SIG-M5 treated with dmso at 0.1 percent for 504 hours (cell line): Measurements from ENCODE around the gene THOC1.

Experiments used
- DNase-seq: peaks from one replicate; lab custom pipeline; 2025; ENCODE audit not compliant: unreplicated experiment; lab: John Stamatoyannopoulos, UW

Gene THOC1

DNA sequence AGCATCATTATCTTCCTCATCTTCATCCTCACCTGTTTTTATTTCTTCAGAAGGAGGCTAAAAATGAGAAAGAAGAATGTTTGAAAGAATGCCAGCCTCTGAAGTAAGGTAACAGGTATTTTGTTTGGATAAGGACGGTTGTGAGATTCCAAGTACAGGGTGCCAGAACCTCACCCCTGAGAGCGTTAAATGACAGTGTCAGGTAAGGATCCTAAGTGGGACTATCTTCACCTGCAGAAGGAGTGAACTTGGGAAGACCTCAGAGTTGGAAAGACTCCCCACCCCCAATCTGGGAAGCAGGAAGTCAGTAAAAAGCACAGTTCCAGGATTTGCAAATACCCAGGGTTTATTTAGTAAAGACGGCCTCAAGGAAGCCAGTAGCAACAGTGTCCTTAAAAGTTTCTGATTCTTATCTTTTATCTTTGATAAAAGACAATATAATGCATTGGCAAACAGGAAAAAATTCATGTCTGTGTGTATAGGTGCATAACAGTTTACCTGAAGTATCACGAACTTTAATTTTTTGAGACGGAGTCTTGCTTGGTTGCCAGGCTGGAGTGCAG lies 52.3 kb downstream of the THOC1 start:
- DNase-seq = no peak

DNA sequence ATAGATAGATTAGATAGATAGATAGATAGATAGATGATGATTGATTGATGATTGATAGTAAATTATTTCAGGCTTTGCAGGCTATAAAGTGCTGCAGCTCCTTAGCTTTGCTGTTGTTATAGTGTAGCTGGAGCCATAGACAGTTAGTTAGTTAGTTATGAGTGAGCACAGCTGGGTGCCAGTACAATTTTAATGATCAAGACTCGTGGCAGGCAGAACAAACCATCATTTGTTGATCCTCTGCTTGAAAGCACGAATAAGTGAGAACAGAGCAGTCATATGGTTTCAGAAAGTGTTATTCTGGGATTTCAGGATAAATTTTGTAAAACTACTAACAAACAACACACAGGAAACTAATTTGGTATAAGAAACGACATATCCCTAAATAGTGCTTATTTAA lies 53.9 kb downstream of the THOC1 start:
- DNase-seq = no peak

DNA sequence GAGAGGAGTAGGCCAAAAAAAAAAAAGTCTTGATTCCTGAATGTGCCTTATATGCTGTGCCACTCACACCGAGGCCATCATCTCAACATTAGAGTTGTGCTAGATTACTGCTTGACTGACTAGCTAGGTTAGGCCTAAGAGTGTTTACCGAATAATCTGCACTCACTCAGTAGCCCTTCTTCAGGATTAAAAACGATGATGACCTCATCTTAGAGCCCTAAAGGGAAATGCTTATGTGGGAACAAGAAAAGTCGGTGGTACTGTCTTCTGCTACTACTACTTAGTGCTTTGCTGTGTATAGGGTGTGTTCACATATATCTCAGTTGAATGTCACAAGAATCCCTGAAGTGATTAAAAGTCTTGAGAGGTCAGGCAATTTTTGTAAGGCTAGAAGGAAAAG lies 54.3 kb downstream of the THOC1 start:
- no peak for DNase-seq

DNA sequence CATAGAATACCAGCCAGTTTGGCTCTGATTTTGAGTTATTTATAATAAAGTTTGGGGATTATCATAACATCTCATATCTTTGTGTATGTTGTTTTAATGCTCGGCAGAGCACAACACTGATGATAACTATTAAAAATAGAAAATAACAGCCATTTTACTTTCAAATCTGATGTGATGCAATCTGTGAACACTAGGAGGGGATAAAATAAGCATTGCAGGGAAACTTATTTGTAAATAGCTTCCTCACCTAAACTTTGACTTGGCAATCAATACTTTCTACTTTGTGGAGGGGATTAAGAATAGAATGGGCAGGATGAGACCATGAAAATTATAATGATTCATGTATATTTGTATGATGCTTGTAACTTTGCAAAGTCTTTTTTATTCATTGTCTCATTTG lies 55.1 kb downstream of the THOC1 start:
- DNase-seq = no peak

DNA sequence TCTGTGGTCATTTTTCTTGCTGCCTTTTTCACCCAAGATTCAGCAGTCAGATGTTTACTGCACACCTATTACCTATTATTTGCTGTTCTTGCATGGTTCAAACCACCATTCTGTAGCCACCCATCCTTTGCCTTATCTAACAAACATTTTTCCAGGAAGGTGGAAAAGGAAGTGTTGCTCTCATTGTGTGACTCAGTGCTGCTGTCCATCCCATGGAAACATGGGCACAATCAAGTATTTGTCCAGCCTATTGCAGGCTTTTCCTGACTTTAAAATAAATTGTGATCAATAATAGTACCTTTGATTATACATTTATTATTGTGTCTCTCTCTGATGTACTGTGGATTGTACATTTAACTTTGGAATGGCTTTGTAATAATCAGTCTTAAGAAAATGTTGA lies 56.3 kb downstream of the THOC1 start:
- no peak for DNase-seq

DNA sequence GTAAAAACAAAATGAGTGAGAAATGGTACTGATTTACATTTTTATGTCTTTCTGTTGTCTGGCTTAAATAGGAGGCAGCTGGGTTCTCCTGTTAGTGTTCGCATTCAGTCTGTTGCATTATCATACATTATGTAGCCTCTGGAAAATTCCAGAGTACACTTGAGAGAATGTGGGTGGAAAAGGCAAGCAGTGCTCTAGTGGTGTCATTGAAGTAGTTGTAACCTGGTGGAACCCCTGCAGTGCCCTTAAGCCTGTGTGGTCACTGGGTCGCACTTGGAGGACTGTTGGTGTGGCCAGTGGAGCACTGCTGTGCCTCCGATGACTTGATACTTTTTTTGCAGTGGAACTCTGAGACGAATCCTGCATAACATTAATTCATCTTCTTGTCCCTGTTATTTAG lies 57.1 kb downstream of the THOC1 start:
- DNase-seq = no peak

DNA sequence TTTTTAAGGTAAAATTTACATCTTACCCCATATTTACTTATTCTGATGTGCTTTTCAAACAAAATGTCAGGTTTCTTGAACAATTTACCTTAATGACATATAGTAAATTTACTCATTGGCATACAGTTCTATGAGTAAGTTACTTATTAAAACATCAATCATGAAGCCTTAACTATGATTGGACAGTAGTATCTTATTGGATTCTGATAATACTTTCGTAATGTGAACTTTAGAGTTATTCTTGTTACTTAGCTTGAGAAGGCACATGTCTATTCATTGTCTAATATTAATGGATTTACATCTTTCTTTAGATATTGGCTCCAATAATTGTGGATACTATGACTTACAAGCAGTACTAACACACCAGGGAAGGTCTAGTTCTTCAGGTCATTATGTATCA lies 57.8 kb downstream of the THOC1 start:
- DNase-seq = no peak

DNA sequence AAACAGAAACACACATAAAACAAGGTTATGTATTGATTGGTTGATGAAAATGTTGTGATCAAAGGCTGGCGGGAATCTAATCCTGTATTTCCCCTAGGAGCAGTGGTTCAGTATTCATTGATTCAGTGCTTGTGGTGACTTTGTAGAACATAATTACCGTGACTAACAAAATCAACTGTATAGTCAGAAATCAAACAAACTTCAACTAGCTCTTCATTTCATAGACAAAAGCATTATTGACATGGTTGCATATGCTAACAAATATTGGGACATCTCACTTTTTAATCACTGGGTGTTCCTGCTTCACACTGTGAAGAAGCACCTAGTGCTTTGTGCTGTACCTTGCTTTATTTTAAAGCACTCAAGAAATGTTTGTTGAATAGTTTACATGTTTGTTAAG lies 68.1 kb downstream of the THOC1 start:
- no peak for DNase-seq

DNA sequence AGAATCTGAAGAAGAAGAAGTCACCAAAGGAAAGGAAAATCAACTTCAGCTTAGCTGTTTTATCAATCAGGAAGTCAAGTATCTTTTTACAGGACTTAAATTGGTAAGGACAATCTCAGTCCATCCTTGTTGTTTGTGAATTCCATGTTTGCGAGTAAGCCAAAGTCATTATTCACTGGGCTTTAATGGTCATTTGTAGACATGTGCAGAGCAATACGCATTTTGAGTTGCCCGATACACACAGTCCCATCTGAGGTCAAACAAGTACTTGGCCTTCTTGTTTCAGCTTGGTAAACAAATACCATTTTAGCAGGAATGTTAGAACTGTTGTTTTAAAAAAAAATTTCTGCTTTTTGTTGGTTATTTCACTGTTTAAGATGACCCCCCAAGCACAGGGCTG lies 68.6 kb downstream of the THOC1 start:
- no peak for DNase-seq

DNA sequence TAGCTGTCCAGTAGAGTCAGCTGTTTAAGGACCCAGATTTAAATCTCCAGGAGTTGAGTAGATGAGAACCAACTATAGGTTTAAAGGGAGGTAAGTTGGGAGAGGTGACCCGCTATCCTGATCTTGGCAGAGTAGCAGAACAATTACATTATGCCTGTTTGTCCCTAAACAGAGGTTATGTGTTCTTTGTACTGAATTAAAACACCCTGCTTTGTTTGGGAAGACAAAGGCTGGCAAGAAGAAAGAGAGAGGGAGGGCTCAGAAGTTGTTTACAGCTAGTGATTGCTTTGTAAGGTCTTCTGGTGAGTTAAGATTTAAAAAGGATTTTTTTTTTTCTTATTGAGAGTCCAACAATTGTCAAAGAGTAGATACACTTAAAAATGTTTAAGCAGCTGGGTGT lies 72.2 kb downstream of the THOC1 start:
- no peak for DNase-seq

DNA sequence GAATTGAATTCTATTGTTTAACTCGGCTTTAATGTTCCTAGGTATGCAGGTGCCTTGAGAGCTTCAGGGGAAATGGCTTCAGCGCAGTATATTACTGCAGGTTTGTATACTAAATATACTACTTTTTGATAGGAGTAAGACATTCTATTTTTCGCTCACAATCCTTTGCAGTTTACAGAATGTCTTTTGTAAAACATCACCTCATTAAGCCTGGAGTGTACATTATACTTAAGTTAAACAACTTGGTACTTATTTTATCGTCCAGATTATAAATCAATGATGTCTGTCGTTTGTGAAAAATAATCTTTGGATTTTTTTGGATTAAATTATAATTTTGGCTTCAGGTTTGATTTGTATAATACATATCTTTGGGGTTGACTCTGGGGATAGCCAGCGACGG lies 75.0 kb downstream of the THOC1 start:
- DNase-seq = no peak

DNA sequence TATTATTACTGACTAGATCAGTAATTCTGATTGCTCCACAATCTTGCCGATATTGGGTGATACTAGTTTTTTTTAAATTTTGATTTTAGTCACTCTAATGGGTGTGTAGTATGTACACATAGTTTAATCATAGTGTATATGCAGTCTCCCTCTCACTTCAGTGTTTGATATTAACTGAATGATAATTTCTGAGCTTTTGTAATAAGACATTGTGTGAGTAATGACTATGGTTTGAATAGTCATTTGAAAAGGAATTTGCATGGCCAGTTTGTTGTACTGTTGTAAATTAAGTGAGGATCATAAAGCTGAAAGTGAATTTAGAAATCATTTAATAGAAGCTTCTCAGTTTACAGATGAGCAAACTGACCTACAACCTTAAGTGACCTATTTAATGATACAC lies 76.1 kb downstream of the THOC1 start:
- DNase-seq = no peak

DNA sequence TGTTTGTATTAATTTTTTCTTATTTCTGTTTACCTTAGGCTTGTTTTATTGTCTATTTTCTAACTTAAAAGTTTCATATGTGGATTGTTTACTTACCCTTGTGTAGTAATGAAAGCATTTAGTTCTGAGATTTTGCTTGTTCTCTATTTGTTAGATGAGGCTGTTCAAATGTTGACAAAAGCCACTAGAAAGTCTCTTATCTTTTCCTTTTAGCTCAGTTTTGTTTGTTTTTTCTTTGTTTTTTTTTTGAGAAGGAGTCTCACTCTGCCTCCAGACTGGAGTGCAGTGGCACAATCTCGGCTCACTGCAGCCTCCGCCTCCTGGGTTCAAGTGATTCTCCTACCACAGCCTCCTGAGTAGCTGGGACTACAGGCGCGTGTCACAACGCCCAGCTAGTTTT lies 78.6 kb downstream of the THOC1 start:
- DNase-seq = no peak

DNA sequence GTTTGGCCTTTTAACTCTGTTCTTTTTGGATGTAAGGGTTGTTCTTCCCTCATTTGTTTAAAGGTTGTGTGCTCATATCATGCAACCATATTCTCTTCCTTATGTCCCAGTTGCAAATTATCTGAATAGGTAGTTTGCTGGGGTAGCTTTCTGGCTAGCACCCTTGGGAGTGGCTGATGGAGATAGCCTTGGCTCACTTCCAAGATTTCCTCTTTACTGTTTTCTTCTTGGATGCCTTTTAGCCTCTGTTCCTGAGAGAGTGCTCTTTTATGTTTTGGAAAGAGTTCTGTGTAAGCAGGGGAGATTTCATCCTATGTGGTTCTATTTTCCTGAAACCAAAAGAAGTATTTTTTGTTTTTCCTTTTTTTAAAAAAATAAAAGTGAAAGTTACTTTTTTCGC lies 84.1 kb downstream of the THOC1 start:
- no peak for DNase-seq

DNA sequence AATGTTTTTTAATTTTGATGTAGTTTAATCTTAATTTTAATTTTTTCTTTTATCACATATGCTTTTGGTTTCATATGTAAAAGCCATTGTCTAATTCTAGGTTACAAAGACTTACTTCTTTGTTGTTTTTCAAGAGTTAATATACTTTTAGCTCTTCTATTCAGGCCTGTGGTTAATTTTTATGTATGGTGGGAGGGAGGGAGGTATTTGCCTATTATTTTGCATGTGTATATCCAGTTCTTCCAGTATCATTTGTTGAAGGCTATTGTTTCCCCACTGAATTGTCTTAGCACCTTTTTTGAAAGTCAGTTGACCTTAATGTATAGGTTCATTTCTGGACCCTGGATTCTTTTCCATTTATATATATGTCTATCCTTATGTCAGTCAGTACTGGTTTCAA lies 86.1 kb downstream of the THOC1 start:
- DNase-seq = no peak

DNA sequence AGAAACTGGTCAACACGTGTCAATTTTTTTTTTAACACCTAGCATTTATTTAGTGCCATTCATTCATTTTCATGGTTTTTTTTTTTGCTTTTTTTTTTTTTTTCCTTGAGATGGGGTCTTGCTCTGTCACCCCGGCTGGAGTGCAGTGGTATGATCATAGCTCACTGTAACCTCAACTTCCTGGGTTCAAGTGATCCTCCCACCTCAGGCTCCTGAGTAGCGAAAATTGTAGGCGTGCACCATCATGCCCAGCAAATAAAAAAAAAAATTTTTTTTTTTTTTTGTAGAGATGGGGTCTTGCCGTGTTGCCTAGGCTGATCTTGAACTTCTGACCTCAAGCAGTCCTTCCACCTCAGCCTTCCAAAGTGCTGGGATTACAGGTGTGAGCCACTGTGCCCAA lies 88.3 kb downstream of the THOC1 start:
- no peak for DNase-seq

DNA sequence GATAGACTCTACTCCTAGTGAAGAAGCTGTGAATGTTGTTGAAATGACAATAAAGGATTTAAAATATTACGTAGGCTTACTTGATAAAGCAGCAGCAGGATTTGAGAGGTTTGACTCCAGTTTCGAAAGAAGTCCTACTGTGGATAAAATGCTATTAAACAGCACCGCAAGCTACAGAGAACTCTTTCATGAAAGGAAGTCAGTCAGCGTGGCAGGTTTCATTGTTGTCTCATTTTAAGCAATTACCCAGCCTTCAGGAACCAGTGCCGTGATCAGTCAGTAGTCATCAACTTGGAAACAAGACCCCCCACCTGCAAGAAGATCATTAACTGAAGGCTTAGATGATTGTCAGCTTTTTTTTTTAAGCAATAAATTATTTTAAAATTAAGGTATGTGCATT lies 95.5 kb downstream of the THOC1 start:
- no peak for DNase-seq
